PC-9 (cell line): ENCODE measurements around the gene GIMAP1. TPM values are rescaled to one million over a fixed set of nuclear protein-coding genes. Genes with fewer than 3 reads are reported as not detected.

Experiments
- BruUV-seq: library from RNA; stranded (reverse); fragments of 400-500 nt; replicated peaks from 2 replicates; lab custom pipeline; 2021; lab: Mats Ljungman, UMichigan
- CTCF ChIA-PET: fragments of 300-600 bp; sonication (Branson Sonifier 250); formaldehyde crosslinking; loops from one replicate; lab custom pipeline; 2022; ENCODE audit warnings: antibody characterized with exemption; lab: Charles Lee
- POLR2A ChIA-PET: fragments of 300-600 bp; sonication (Branson Sonifier 250); formaldehyde crosslinking; loops from one replicate; lab custom pipeline; 2022; ENCODE audit warnings: antibody characterized with exemption; ENCODE audit not compliant: unreplicated experiment; lab: Charles Lee
- DNase-seq, 2 experiments: peaks; one replicate each; pipeline versions ENCODE4 v3.0.0 to v3.0.0-alpha.2; 2015 to 2022; ENCODE audit warnings: mixed read lengths in 1 of 2
- H2AFZ ChIP-seq: fragments of 200-600 bp; sonication (generic); 2 replicates; pipeline ENCODE4 v1.8.1; 2017; ENCODE audit warnings: antibody characterized with exemption
- H3F3A ChIP-seq: fragments of 200-600 bp; sonication (generic); 2 replicates; pipeline ENCODE4 v1.8.1; 2017; ENCODE audit warnings: antibody characterized with exemption, mild to moderate bottlenecking, low read depth; ENCODE audit not compliant: insufficient read depth
- H3K27ac ChIP-seq: fragments of 200-600 bp; sonication (generic); 2 replicates; pipeline ENCODE4 v1.6.1; 2016; ENCODE audit warnings: mixed run types
- H3K27me3 ChIP-seq: fragments of 200-600 bp; sonication (generic); 2 replicates; pipeline ENCODE4 v1.6.1; 2016; ENCODE audit warnings: low read depth, mixed run types; ENCODE audit not compliant: insufficient read depth
- H3K36me3 ChIP-seq: fragments of 200-600 bp; sonication (generic); 2 replicates; pipeline ENCODE4 v1.6.1; 2016; ENCODE audit warnings: low read depth, mixed run types
- H3K4me1 ChIP-seq: fragments of 200-600 bp; sonication (generic); replicated peaks from 2 replicates; pipeline ENCODE4 v1.6.1; 2016; ENCODE audit warnings: mixed run types; ENCODE audit not compliant: insufficient read depth
- H3K4me2 ChIP-seq: fragments of 200-600 bp; sonication (generic); 2 replicates; pipeline ENCODE4 v1.6.1; 2017; ENCODE audit warnings: mixed run types
- H3K4me3 ChIP-seq: fragments of 200-600 bp; sonication (generic); 2 replicates; pipeline ENCODE4 v1.6.1; 2016; ENCODE audit warnings: mixed run types
- H3K79me2 ChIP-seq: fragments of 200-600 bp; sonication (generic); 2 replicates; pipeline ENCODE4 v1.6.1; 2017; ENCODE audit warnings: low read depth, mixed run types
- H3K9me2 ChIP-seq: fragments of 200-600 bp; sonication (generic); 2 replicates; pipeline ENCODE4 v1.8.1; 2017; ENCODE audit warnings: mild to moderate bottlenecking; ENCODE audit not compliant: insufficient read depth
- H3K9me3 ChIP-seq: fragments of 200-600 bp; sonication (generic); 2 replicates; pipeline ENCODE4 v1.8.1; 2016; ENCODE audit warnings: low read depth; ENCODE audit not compliant: insufficient read depth
- H4K20me1 ChIP-seq: fragments of 200-600 bp; sonication (generic); 2 replicates; pipeline ENCODE4 v1.8.1; 2017; ENCODE audit not compliant: insufficient read depth
- CTCF ChIP-seq: fragments of 200-600 bp; sonication (generic); conservative IDR thresholded peaks from 2 replicates; pipeline ENCODE4 v1.6.1; 2017; ENCODE audit warnings: mixed run types, antibody characterized with exemption, mild to moderate bottlenecking, moderate library complexity
- EZH2 ChIP-seq: fragments of 200-600 bp; sonication (generic); IDR thresholded peaks from 2 replicates; pipeline ENCODE4 v1.8.0; 2017; ENCODE audit warnings: antibody characterized with exemption, low read depth
- intact Hi-C: fragments of 100-400 bp; cut with micrococcal nuclease; formaldehyde crosslinking; loops from one replicate; pipeline ENCODE4 v1.10.0; 2022; ENCODE audit not compliant: unreplicated experiment
- total RNA-seq: library from RNA; stranded (reverse); gene quantifications from 2 replicates; pipeline ENCODE4 v1.2.3, GENCODE V29; 2021

Gene GIMAP1
- total RNA-seq, 1 experiment from 2014 or later: not detected

- no peaks in the 10 kb centered on the region for H3K9me2 ChIP-seq
- POLR2A ChIA-PET: no interaction called here
- H3K4me3 ChIP-seq: no peak overlapping the region
- no peaks in the 10 kb centered on the region for H3K4me1 ChIP-seq
- H3K27ac ChIP-seq: no peak overlapping the region
- no peak overlapping the region for H3K4me2 ChIP-seq
- H3K9me3 ChIP-seq: 0 out of 2 replicates have a peak, but pooled peaks cover 3% of the 10 kb centered on the region
- H4K20me1 ChIP-seq: no peaks in the 10 kb centered on the region
- CTCF ChIA-PET: no interaction called here
- TF ChIP-seq CTCF (no peak), EZH2 (no peak)
- H2AFZ ChIP-seq: no peak overlapping the region
- DNase-seq: peak in 1 of 2 experiments; percentile 70
- intact Hi-C loops: no loop called here
- H3K27me3 ChIP-seq: peaks cover 60% of the 10 kb centered on the region
- no TSS peak for BruUV-seq
- H3K79me2 ChIP-seq: no peaks in the 10 kb centered on the region
- H3K36me3 ChIP-seq: no peaks in the 10 kb centered on the region
- H3F3A ChIP-seq: no peaks in the 10 kb centered on the region
Measured at GRCh38 chr7:150738591-150739001, 22.2 kb downstream of the GIMAP1 start.

- H4K20me1 ChIP-seq: no peaks in the 10 kb centered on the region
- TF ChIP-seq EZH2 (no peak), CTCF (no peak)
- no peak overlapping the region for H3K27ac ChIP-seq
- no TSS peak for BruUV-seq
- no peaks in the 10 kb centered on the region for H3K9me2 ChIP-seq
- no peak for DNase-seq
- no peaks in the 10 kb centered on the region for H3K4me1 ChIP-seq
- H3K36me3 ChIP-seq: no peaks in the 10 kb centered on the region
- intact Hi-C loops: no loop called here
- CTCF ChIA-PET: no interaction called here
- no peaks in the 10 kb centered on the region for H3K79me2 ChIP-seq
- H2AFZ ChIP-seq: no peak overlapping the region
- no peaks in the 10 kb centered on the region for H3F3A ChIP-seq
- no peak overlapping the region for H3K4me2 ChIP-seq
- 0 out of 2 replicates have a peak, but pooled peaks cover 3% of the 10 kb centered on the region for H3K9me3 ChIP-seq
- no peak overlapping the region for H3K4me3 ChIP-seq
- H3K27me3 ChIP-seq: peaks cover 65% of the 10 kb centered on the region
- POLR2A ChIA-PET: no interaction called here
Measured at GRCh38 chr7:150739033-150739432, 22.6 kb downstream of the GIMAP1 start.

- H2AFZ ChIP-seq: no peak overlapping the region
- no peak overlapping the region for H3K4me2 ChIP-seq
- H3F3A ChIP-seq: no peaks in the 10 kb centered on the region
- intact Hi-C loops: no loop called here
- no peaks in the 10 kb centered on the region for H3K9me2 ChIP-seq
- no peak for DNase-seq
- no peaks in the 10 kb centered on the region for H3K4me1 ChIP-seq
- ChIA-PET CTCF (interaction anchor here (0.6 kb wide), 1 partner anchor 308 kb away, joined by 17 read pairs; the partner anchor contains the start of gene ASIC3), POLR2A (no interaction called here)
- peaks cover 66% of the 10 kb centered on the region for H3K27me3 ChIP-seq
- no peaks in the 10 kb centered on the region for H3K79me2 ChIP-seq
- H4K20me1 ChIP-seq: no peaks in the 10 kb centered on the region
- no TSS peak for BruUV-seq
- H3K4me3 ChIP-seq: no peak overlapping the region
- TF ChIP-seq EZH2 (no peak), CTCF (no peak)
- no peaks in the 10 kb centered on the region for H3K36me3 ChIP-seq
- H3K9me3 ChIP-seq: 0 out of 2 replicates have a peak, but pooled peaks cover 3% of the 10 kb centered on the region
- H3K27ac ChIP-seq: no peak overlapping the region
Measured at GRCh38 chr7:150740053-150740452, 23.6 kb downstream of the GIMAP1 start.
